Islet of Langerhans (tissue), 1 donor: ENCODE data around the gene CLPSL1.

Experiments used
- FAIRE-seq: peaks from one replicate; lab custom pipeline; 2011; peaks lifted over from hg19 to GRCh38; lab: Jason Lieb, UNC

Gene CLPSL1

DNA sequence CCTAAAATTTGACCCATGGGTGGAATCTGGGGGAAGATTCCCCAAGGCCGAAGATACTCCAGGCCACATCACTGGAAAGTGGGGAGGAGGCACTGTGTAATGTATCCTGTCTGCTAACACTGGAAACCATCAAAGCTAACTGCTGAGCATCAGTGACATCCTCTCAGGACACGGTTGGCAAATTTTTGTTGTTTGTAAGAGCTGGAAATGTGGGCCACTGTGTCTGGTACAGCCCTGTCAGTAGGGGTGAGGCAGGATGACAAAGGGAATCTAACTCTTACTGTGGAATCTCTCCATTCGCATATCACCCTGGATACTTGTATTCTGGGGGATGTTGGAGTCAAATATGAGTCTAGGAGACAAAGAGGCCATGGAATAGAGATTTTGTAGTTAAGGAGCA is 21.4 kb upstream of the CLPSL1 start:
- no peak for FAIRE-seq

- no peak for FAIRE-seq
Measured at GRCh38 chr6:35765739-35766138, 15.1 kb upstream of the CLPSL1 start.

DNA sequence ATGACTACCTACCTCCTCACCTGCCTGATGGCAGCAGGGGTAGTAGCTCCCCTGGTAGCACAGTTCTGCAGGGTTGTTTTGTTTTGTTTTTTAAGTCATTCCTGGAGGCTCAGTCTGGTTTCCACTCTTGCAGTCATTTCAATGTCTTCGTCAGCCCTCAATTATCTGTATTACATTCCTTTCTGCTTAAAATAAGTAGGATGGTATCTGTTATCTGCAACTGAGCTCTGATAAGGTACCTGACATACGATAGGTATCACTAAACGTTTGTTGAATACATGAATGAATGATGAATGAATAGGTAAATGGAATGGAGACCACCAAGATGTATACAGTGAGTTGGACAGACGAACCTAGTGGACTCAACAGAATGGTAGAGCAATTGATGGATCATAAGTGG is 11.6 kb upstream of the CLPSL1 start:
- no peak for FAIRE-seq

DNA sequence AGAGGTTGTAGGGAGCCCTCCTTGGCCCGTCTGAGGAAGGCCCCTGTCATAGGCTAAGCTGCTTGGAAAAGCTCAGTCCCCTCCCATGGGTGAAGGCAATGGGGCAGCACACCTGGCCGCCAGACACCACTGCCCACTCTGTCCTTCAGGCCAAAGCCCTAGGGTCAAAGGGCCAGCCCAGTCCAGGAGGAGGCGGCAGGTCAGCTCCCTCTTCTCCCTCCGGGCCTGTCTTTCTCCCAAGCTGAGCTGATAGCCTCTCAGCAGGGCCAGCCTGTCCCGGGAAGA is 9.5 kb upstream of the CLPSL1 start:
- no peak for FAIRE-seq

DNA sequence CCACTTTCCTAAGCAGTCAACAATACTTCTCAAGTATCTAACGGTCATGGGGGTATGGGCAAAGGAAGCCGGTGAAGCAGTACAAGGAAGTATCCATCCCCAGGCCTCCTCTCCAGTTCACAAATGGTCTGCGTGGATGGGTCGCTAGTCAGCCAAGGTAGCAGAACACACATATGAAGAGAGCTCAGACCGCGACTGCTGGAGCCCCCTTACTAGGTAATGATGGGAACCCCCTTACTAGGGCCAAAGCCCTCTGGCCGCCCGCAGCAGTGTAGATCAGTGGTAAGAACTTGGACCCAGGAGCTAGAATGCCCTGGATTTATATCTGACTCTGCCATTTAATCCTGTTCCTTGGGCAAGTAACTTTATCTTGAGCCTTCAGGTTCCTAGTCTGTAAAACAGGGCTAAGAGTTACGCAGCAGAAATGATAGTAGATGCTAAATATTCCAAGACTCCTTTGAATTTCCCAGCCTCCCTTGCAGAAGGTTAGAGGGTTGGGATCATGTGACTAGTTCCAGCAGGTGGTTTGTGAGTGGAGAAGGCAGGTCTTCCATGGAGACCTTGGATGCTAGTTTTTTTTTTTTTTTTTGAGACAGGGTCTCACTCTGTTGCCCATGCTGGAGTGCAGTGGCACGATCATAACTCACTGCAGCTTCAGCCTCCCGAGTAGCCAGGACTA is 6.6 kb upstream of the CLPSL1 start:
- no peak for FAIRE-seq

DNA sequence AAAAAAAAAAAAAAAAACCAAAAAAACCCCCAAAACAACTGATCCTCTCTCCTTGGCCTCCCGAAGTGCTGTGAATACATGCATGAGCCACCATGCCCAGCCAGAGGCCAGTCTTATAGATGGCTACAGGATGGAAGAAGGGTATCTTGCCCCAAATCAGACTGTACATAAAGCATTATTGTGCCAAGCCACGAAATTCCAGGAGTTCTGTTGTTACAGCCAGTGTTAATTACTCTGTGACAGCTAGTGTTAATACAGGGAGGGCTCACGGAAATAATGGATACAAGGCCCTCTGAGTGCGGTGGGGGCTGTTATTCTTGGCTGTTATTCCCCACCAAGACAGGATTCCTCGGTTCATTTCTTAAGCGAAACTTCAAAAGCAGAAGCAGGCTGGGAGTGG is 5.8 kb upstream of the CLPSL1 start:
- no peak for FAIRE-seq

DNA sequence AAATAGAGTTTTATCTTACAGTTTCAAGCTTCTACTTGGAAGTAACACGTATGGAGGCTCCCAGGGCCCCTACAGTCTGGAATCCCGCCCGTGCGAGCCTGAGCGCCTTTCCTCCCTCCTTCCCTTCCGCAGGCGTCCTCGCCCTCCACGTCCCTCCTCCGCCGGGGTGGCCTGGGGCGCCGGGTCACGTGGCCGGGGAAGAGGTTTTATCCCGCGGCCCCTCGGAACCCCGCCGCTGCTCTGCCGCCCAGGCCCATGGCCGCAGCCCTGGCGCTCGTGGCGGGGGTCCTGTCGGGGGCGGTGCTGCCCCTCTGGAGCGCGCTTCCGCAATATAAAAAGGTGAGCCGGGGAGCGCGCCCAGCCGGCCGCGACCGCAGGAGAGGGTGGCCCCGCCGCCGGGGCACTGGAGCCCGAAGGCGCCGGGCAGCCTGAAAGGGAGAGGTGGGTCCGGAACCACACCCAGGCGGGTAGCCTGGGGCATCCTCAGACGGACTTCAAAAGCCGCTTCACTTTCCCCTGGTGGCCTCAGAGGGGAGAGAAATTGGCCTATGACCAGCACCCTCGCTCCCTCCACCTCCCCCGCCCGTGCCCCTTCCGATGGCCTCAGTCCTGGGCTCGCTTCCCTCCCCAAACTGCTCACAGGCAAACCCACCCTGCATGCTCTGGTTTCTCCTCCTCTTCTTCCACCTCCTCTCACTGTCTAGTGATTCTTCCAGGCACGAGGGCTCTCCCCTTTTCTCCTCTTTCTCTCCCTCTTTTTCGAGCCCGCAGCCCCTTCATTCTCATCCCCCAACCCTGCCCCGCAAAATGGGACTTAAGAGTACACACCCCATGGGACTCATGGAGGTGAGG is 4.2 kb upstream of the CLPSL1 start, which contains the start of gene CLPSL2:
CLPSL2 (plus strand) TSS at position 235 of the 852 bp plus-strand sequence; CDS start at position 256, 21 bp downstream.
- FAIRE-seq, result no peak

DNA sequence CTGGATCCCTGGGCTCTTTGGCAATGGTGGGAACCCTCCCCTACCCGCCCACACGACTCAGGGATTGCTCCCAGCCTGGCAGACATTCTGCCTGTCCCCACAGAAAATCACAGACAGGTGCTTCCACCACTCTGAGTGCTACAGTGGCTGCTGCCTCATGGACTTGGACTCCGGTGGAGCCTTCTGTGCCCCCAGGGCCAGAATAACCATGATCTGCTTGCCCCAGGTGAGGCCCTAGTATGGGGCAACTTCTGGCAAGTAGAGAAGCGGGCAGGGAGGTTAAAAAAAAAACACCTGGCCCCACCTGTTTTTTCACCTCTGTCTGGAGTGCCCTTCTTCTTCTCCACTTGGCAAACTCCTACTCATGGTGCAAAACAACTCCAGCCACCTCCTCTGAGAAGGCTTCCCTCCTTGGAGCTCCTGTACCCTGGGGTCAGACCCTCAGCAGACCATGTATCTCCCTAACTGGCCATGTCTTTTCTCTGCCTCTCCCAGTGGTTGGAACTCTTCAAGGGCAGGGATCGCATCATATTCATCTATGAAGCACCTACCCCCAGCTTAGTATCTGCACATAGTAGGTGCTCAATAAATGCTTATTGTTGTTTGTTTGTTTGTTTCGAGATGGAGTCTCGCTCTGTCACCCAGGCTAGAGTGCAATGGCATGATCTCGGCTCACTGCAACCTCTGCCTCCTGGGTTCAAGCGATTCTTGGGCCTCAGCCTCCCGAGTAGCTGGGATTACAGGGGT is 3.3 kb upstream of the CLPSL1 start:
- no peak for FAIRE-seq

- FAIRE-seq, result no peak
Measured at GRCh38 chr6:35778437-35778836, 2.4 kb upstream of the CLPSL1 start.

- no peak for FAIRE-seq
Measured at GRCh38 chr6:35781290-35781689, 471 bp downstream of the CLPSL1 start.

- FAIRE-seq, result no peak
Measured at GRCh38 chr6:35782424-35782823, 1.6 kb downstream of the CLPSL1 start.

DNA sequence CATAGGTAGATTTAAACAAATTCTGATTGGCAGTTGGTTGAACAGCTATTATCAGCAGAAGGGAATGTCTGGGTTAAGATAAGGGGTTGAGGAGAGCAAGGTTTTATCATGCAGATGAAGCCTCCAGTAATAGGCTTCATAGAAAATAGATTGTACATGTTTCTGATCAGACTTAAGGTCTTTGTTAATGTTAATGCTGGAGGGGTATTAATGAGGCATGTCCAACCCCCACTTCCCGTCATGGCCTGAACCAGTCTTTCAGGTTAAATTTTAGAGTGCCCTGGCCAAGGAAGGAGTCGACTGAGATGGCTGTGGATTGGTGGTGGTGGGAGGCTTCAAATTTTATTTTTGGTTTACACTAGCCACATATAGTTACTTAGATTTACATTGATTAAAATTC is 3.4 kb downstream of the CLPSL1 start:
- FAIRE-seq, result no peak

DNA sequence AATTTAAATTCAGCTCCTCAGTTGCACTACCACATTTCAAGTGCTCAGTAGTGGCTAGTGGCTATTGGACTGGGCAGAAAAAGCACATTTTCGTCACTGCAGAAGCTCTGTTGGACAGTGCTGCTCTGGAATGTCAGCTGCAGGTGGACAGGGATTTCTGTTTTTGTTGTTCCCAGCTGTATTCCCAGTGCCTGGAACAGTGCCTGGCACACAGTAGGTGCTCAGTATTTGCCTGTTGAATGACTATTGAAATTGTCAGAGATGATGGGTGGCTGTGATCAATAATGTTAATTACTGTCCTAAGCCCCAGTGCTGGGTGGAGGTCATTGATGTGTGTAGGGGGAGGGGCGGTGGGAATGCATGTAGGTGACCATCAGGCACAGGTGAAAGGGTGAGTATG is 5.5 kb downstream of the CLPSL1 start:
- no peak for FAIRE-seq

DNA sequence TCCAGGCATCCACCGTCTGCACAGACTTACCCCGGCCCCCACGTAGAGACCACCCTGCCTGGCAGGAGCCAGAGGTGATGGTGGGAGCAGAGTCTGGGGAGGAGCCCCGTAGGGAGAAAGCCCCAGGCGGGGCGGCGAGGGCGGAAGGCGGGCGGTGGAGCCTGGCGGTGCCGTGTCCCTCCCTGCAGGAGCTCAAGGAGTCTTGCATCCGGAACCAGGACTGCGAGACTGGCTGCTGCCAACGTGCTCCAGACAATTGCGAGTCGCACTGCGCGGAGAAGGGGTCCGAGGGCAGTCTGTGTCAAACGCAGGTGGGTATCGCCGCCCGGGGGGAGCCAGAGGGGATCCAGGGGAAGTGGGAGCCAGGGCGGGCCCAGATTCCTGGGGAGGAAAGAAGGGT is 6.0 kb downstream of the CLPSL1 start:
- FAIRE-seq, result no peak

- no peak for FAIRE-seq
Measured at GRCh38 chr6:35787266-35788218, 6.7 kb downstream of the CLPSL1 start.

DNA sequence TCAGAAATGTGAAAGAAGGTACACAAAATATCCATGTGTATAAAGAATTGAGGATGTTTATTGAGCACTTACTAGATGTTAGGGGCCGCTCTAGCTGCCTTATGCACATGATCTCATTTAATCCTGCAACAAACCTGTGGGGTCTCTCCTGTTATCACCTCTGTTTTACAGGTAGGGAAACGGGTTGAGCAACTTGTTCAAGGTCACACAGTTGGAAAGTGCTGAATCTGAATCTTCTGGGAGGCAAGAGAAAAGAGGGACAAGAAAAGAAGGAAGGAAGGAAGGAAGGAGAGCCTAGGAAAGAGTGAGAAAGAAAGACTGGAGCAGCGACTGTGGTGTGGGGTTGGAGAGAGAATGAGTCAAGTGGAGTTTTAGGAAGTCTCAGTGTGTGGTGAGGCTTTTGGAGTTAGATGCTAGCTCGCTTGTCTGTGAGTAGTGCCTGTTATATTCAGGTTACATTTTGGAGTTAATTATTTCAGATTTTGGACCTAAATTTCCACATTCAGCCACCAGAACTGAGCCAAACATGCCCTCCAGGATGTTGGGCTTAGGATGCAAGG is 7.7 kb downstream of the CLPSL1 start:
- FAIRE-seq, result no peak

DNA sequence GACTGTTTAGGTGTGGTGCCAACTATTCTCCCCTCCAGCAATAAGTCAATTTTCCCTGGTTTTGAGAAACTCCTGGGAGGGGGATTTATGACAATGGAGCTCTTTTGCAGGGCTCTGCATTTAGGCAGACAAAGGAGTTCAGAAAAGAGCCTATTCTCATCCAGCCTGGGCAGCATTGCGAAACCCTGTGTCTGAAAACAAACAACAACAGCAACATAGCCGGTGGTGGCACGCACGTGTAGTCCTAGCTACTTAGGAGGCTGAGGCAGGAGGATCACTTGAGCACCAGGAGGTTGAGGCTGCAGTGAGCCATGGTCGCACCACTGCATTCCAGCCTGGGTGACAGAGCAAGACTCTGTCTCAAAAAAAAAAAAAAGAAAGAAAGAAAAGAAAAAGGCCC is 9.9 kb downstream of the CLPSL1 start:
- FAIRE-seq, result no peak

DNA sequence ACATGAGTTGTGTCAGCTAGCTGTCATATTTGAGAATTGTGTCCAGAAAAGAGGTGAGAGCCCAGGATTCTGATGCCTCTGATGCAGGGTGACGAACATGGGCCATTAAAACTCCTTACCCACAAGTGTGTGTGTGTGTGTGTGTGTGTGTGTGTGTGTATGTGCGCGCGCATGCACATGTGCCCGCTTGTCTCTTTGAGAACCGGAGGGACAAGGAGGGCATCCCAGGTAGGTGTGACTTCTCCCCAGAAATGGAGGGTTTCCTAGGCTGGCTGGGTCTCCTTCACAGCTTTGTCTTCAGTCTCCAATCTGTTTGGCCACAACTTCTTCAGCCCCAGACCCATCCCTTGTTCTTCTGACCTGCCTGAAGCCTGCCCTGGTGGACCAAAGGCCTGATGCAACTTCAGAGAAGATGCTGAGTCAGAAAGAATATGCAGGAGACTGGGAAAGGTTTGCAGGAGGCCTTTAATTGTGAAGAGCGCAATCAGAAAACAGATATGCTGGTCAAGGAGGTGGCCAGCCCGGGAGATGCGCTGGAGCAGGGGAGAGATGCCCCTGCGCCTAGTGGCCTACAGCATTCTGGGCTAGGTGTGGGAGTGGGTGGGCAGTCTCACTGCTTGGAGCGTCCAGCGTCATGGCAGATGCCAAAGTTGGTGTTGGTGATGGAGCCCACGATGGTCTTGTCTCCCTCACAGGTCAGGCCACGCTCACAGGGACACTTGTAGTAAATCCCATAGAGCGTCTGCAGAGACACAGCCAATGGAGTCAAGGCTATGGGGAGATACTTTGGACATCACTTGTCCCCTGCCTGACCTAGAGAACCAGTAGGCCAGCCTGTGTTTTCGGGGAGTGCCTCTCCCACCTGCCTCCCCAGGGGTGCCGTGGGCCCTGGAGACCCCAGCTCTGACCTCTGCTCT is 14.0 kb downstream of the CLPSL1 start:
- no peak for FAIRE-seq

DNA sequence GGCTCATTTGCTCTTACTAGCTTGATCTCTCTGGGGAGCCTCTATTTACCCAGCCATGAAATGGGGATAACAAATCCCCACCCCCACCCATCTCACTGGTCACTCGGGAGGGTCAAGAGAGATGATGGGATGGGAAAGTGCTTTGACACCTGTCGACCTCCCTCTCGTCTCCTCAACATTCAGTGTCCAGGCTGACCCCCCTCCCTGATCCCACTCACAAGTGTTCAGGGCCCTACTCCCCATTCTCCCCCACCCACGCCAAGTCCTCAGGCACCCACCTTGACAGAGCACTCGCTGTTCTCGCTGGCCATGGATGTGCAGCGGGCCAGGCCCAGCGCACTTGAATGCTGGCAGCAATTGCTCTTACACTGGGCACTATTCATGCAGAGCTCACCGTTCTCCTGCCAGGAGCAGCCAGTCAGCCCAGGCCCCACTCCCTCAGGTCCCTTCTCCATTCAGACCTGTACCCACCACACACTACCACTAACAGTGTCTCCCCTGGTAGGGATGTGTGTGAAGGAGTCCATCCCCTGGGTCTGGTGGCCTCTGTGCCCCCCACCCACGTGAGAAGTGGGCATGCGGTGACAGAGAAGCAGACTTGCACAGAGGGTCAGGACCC is 14.7 kb downstream of the CLPSL1 start:
- FAIRE-seq, result no peak

DNA sequence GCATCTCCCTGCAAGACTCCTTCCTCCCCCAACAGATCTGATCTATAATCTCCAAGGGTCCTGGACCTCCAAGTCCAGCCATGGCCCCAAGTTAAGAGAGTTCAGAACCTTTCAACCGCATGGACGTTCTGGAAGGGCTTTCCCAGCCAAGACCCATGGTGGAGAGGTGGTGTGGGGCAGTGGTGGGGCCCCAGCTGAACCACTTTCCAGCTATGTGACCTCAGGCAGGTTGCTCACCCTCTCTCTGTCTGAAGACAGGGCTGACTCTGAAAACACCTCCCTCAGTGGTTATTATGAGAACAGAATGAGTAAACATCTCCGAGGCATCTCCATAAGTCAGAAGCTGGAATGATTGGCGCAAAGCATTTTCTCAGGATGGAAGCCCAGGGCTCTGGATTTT is 15.4 kb downstream of the CLPSL1 start:
- FAIRE-seq, result no peak
